Breast epithelium (tissue), 3 donors: ENCODE results near the gene HOXB6.

ENCODE experiments used
- POLR2AphosphoS5 ChIP-seq, 3 donors: sonication (generic); formaldehyde crosslinking; IDR thresholded peaks; one replicate each; pipeline ENCODE4 v1.6.1; 2017; ENCODE audit warnings: antibody characterized with exemption in 3 of 3
- TF ChIP-seq, protein P1 (sequence below), 3 donors: fragments of 450-650 bp; IDR thresholded peaks; one replicate each; pipeline ENCODE4 v1.5.1; 2016 to 2017; ENCODE audit warnings: antibody characterized with exemption in 3 of 3, mild to moderate bottlenecking in 3 of 3, moderate library complexity in 3 of 3

DNA sequence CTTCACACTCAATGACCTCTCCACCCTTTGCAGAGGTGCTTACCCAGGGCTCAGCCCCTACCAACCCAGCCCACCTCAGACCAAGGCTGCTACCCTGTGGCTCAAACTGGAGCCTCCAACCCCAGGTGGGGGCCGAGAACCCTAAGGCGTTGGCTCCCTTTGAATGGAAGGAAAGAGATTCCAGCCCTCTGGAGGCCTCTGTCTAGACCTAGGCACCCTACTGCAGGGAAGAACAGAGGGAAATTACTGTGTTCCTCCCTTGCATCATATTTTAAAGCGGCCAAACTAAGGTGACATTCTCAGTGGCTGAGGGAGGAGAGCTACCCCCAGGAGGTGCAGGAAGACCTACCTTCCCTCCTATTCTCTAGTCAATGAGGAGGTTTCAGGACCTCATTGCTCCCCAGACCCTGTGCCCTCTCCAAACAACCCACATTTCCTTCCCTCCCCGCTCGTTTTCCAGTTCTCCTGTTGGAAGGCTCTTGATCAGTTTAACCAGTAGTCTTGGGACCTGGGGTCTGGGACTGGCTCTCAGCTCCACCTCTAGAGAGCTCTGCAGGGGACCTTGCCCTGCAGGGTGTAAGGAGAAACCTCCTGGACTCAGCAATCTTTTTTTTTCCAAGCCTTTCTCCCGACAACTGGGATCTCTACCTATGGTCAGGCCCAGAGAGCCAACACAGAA, 15.8 kb upstream of the HOXB6 start:
- TF ChIP-seq, protein P1, sequence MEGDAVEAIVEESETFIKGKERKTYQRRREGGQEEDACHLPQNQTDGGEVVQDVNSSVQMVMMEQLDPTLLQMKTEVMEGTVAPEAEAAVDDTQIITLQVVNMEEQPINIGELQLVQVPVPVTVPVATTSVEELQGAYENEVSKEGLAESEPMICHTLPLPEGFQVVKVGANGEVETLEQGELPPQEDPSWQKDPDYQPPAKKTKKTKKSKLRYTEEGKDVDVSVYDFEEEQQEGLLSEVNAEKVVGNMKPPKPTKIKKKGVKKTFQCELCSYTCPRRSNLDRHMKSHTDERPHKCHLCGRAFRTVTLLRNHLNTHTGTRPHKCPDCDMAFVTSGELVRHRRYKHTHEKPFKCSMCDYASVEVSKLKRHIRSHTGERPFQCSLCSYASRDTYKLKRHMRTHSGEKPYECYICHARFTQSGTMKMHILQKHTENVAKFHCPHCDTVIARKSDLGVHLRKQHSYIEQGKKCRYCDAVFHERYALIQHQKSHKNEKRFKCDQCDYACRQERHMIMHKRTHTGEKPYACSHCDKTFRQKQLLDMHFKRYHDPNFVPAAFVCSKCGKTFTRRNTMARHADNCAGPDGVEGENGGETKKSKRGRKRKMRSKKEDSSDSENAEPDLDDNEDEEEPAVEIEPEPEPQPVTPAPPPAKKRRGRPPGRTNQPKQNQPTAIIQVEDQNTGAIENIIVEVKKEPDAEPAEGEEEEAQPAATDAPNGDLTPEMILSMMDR (IDR thresholded peaks at IDR 0.05), result no peak
- no peak for TF ChIP-seq POLR2AphosphoS5 (IDR thresholded peaks at IDR 0.05)
